Measurements from ENCODE around the gene RAB7A.

DNA sequence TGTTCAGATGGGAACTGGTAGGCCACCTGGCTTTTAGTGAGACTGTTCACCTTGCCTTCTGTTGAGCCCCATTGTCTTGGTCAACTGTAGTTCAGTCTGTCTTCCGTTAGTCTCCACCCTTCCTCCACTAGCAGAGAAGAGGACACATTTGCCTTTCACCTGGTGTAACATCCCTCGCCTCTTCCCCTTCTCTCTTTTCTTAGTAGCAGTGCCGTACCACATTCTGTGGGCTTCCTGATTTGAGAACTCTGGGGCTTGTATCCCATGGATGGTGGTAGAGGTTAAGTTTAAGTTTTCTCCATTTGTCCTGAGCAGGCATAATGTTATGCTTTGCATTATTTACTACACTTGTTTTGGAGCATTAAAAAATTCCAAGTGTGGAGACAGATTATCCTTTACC, 49.3 kb downstream of the RAB7A start:
- TF ChIP-seq CTCF (IDR thresholded peaks at IDR 0.05) (no peak), EZH2 (IDR thresholded peaks at IDR 0.05; ENCODE audit: borderline replicate concordance, insufficient read depth, low read depth, low read length, poor library complexity, severe bottlenecking) (no peak)

All from B cell (primary cell).